Loucy (cell line): Measurements from ENCODE around the gene PTCHD1.

Experiments used
- H2AFZ ChIP-seq: fragments of 200-600 bp; sonication (generic); 2 replicates; pipeline ENCODE4 v1.6.0; 2016; ENCODE audit warnings: antibody characterized with exemption, mild to moderate bottlenecking, low read length, moderate library complexity
- H3F3A ChIP-seq: fragments of 200-600 bp; 2 replicates; pipeline ENCODE4 v1.6.0; 2016; ENCODE audit warnings: antibody characterized with exemption, low read depth, mild to moderate bottlenecking
- H3K27me3 ChIP-seq: fragments of 200-600 bp; sonication (generic); 2 replicates; pipeline ENCODE4 v1.6.1; 2014; ENCODE audit warnings: low read length, mild to moderate bottlenecking; ENCODE audit not compliant: insufficient read depth, poor library complexity, severe bottlenecking
- H3K36me3 ChIP-seq: fragments of 200-600 bp; sonication (generic); 2 replicates; pipeline ENCODE4 v1.6.1; 2016; ENCODE audit warnings: low read length; ENCODE audit not compliant: insufficient read depth
- H3K4me1 ChIP-seq: fragments of 200-600 bp; sonication (generic); 2 replicates; pipeline ENCODE4 v1.5.1; 2014; ENCODE audit warnings: low read length, mild to moderate bottlenecking; ENCODE audit not compliant: insufficient read depth, poor library complexity, severe bottlenecking
- H3K4me2 ChIP-seq: fragments of 200-600 bp; sonication (generic); 2 replicates; pipeline ENCODE4 v1.6.0; 2014; ENCODE audit warnings: antibody characterized with exemption, low read length, low read depth, mild to moderate bottlenecking; ENCODE audit not compliant: poor library complexity, severe bottlenecking
- H3K4me3 ChIP-seq: fragments of 200-600 bp; sonication (generic); 2 replicates; pipeline ENCODE4 v1.5.1; 2014; ENCODE audit warnings: low read length, mild to moderate bottlenecking, mixed read lengths; ENCODE audit not compliant: poor library complexity, severe bottlenecking
- H3K79me2 ChIP-seq: fragments of 200-600 bp; sonication (generic); 2 replicates; pipeline ENCODE4 v1.6.1; 2014; ENCODE audit warnings: low read length; ENCODE audit not compliant: insufficient read depth
- H3K9ac ChIP-seq: fragments of 200-600 bp; sonication (generic); 2 replicates; pipeline ENCODE4 v1.6.0; 2014; ENCODE audit warnings: mild to moderate bottlenecking, low read depth, low read length, moderate library complexity; ENCODE audit not compliant: poor library complexity, severe bottlenecking
- H3K9me2 ChIP-seq: fragments of 200-600 bp; sonication (generic); replicated peaks from 2 replicates; pipeline ENCODE4 v1.6.1; 2016; ENCODE audit warnings: low read depth, low read length, mixed read lengths
- H3K9me3 ChIP-seq: fragments of 200-600 bp; sonication (generic); 2 replicates; pipeline ENCODE4 v1.6.1; 2014; ENCODE audit warnings: mild to moderate bottlenecking, antibody characterized with exemption, low read length, low read depth; ENCODE audit not compliant: insufficient read depth
- H4K20me1 ChIP-seq: fragments of 200-600 bp; sonication (generic); 2 replicates; pipeline ENCODE4 v1.6.0; 2014; ENCODE audit warnings: antibody characterized with exemption, low read length, mild to moderate bottlenecking; ENCODE audit not compliant: insufficient read depth, poor library complexity, severe bottlenecking
- CTCF ChIP-seq: fragments of 200-600 bp; sonication (generic); conservative IDR thresholded peaks from 2 replicates; pipeline ENCODE4 v1.5.1; 2014; ENCODE audit warnings: mild to moderate bottlenecking, antibody characterized with exemption, low read length
- EZH2phosphoT487 ChIP-seq: fragments of 200-600 bp; IDR thresholded peaks from 2 replicates; pipeline ENCODE4 v1.6.1; 2018; ENCODE audit warnings: antibody characterized with exemption, mild to moderate bottlenecking, moderate library complexity, borderline replicate concordance

PTCHD1 gene

GRCh38 chrX:23389196-23389792 lies 54.6 kb downstream of the PTCHD1 start:
- Histone ChIP-seq H3K9me3 (no peaks in the 10 kb centered on the region), H3K36me3 (no peaks in the 10 kb centered on the region), H3K9ac (no peak overlapping the region), H3F3A (no peaks in the 10 kb centered on the region), H2AFZ (no peak overlapping the region), H3K4me2 (no peak overlapping the region), H3K4me1 (no peaks in the 10 kb centered on the region), H4K20me1 (no peaks in the 10 kb centered on the region), H3K27me3 (no peaks in the 10 kb centered on the region), H3K79me2 (no peaks in the 10 kb centered on the region), H3K9me2 (no peaks in the 10 kb centered on the region), H3K4me3 (no peak overlapping the region)
- TF ChIP-seq EZH2phosphoT487 (no peak), CTCF (no peak)

GRCh38 chrX:23390979-23391378 lies 56.3 kb downstream of the PTCHD1 start:
- no peak overlapping the region for H3K4me3 ChIP-seq
- H3K4me2 ChIP-seq, result no peak overlapping the region
- TF ChIP-seq CTCF (no peak), EZH2phosphoT487 (no peak)
- H3K36me3 ChIP-seq, result no peaks in the 10 kb centered on the region
- no peak overlapping the region for H2AFZ ChIP-seq
- H3K79me2 ChIP-seq, result no peaks in the 10 kb centered on the region
- no peaks in the 10 kb centered on the region for H4K20me1 ChIP-seq
- no peak overlapping the region for H3K9ac ChIP-seq
- H3F3A ChIP-seq, result no peaks in the 10 kb centered on the region
- H3K9me3 ChIP-seq, result no peaks in the 10 kb centered on the region
- no peaks in the 10 kb centered on the region for H3K27me3 ChIP-seq
- H3K4me1 ChIP-seq, result no peaks in the 10 kb centered on the region
- no peaks in the 10 kb centered on the region for H3K9me2 ChIP-seq

- Histone ChIP-seq H3K4me3 (no peak overlapping the region), H3K36me3 (no peaks in the 10 kb centered on the region), H3F3A (no peaks in the 10 kb centered on the region), H2AFZ (no peak overlapping the region), H3K9ac (no peak overlapping the region), H3K27me3 (no peaks in the 10 kb centered on the region), H3K9me3 (no peaks in the 10 kb centered on the region), H3K9me2 (no peaks in the 10 kb centered on the region), H3K4me1 (no peaks in the 10 kb centered on the region), H3K4me2 (no peak overlapping the region), H4K20me1 (no peaks in the 10 kb centered on the region), H3K79me2 (no peaks in the 10 kb centered on the region)
- TF ChIP-seq CTCF, result no peak
- no peak for TF ChIP-seq EZH2phosphoT487
These were observed 57.5 kb downstream of the PTCHD1 start for GRCh38 chrX:23392195-23392594.
